ENCODE results near the gene PRPSAP1.
A peak's percentile ranks its signal among the peaks of the same experiment; 100 is the strongest.

The PRPSAP1 gene

GRCh38 chr17:76385892-76386786 is 32.4 kb upstream of the PRPSAP1 start:
- H3K9me3 Mint-ChIP-seq, result no peaks in the 10 kb centered on the region
- H3K27ac Mint-ChIP-seq, result no peak overlapping the region
- peaks cover 9% of the 10 kb centered on the region for H3K4me1 Mint-ChIP-seq (ENCODE audit: low read depth)

GRCh38 chr17:76384987-76385891 is 31.5 kb upstream of the PRPSAP1 start:
- Mint-ChIP-seq H3K36me3 (ENCODE audit: low read depth) (peaks cover 3% of the 10 kb centered on the region), H3K4me1 (ENCODE audit: low read depth) (peaks cover 9% of the 10 kb centered on the region), H3K27me3 (ENCODE audit: low read depth) (peaks cover 4% of the 10 kb centered on the region), H3K4me3 (peak overlapping the region; percentile 53), H3K9me3 (no peaks in the 10 kb centered on the region), H3K27ac (no peak overlapping the region)

More at GRCh38 chr17:76385892-76386786, 32.4 kb upstream of the PRPSAP1 start:
- peaks cover 4% of the 10 kb centered on the region for H3K27me3 Mint-ChIP-seq (ENCODE audit: low read depth)
- H3K4me3 Mint-ChIP-seq, result peak overlapping the region; percentile 50
- peaks cover 4% of the 10 kb centered on the region for H3K36me3 Mint-ChIP-seq (ENCODE audit: low read depth)

- Mint-ChIP-seq H3K4me1 (ENCODE audit: low read depth) (peaks cover 9% of the 10 kb centered on the region), H3K27ac (peak within 1 kb of the TSS; percentile 87), H3K27me3 (ENCODE audit: low read depth) (peaks cover 7% of the 10 kb centered on the region), H3K9me3 (no peaks in the 10 kb centered on the region), H3K4me3 (peak within 1 kb of the TSS; percentile 90), H3K36me3 (ENCODE audit: low read depth) (no peaks in the 10 kb centered on the region)
Observed at GRCh38 chr17:76384222-76384986, 30.7 kb upstream of the PRPSAP1 start, which contains the start of gene SPHK1. TSS of gene SPHK1 (plus strand) at chr17:76384609. CDS start at chr17:76385645, 1,036 bp downstream.

GRCh38 chr17:76383546-76384221 is 30.0 kb upstream of the PRPSAP1 start:
- Mint-ChIP-seq H3K4me3 (peak overlapping the region; percentile 90), H3K36me3 (ENCODE audit: low read depth) (no peaks in the 10 kb centered on the region), H3K9me3 (no peaks in the 10 kb centered on the region), H3K4me1 (ENCODE audit: low read depth) (peaks cover 11% of the 10 kb centered on the region), H3K27me3 (ENCODE audit: low read depth) (peaks cover 7% of the 10 kb centered on the region), H3K27ac (peak overlapping the region; percentile 87)

- Mint-ChIP-seq H3K4me3 (peak overlapping the region; percentile 90), H3K9me3 (no peaks in the 10 kb centered on the region), H3K27me3 (ENCODE audit: low read depth) (peaks cover 7% of the 10 kb centered on the region), H3K27ac (peak overlapping the region; percentile 52), H3K36me3 (ENCODE audit: low read depth) (peaks cover 2% of the 10 kb centered on the region), H3K4me1 (ENCODE audit: low read depth) (peaks cover 14% of the 10 kb centered on the region)
Observed at GRCh38 chr17:76382803-76383545, 29.3 kb upstream of the PRPSAP1 start.

GRCh38 chr17:76382351-76382802 is 28.7 kb upstream of the PRPSAP1 start:
- Mint-ChIP-seq H3K4me1 (ENCODE audit: low read depth) (peaks cover 14% of the 10 kb centered on the region), H3K36me3 (ENCODE audit: low read depth) (peaks cover 2% of the 10 kb centered on the region), H3K27me3 (ENCODE audit: low read depth) (peaks cover 9% of the 10 kb centered on the region), H3K9me3 (no peaks in the 10 kb centered on the region), H3K27ac (peak overlapping the region; percentile 52), H3K4me3 (peak overlapping the region; percentile 86)

GRCh38 chr17:76381633-76382350 is 28.1 kb upstream of the PRPSAP1 start:
- Mint-ChIP-seq H3K9me3 (no peaks in the 10 kb centered on the region), H3K27ac (no peak overlapping the region), H3K36me3 (ENCODE audit: low read depth) (peaks cover 2% of the 10 kb centered on the region), H3K4me1 (ENCODE audit: low read depth) (peaks cover 14% of the 10 kb centered on the region), H3K27me3 (ENCODE audit: low read depth) (peaks cover 11% of the 10 kb centered on the region), H3K4me3 (peak overlapping the region; percentile 42)

- Mint-ChIP-seq H3K27me3 (ENCODE audit: low read depth) (peaks cover 11% of the 10 kb centered on the region), H3K4me3 (no peak overlapping the region), H3K4me1 (ENCODE audit: low read depth) (peaks cover 10% of the 10 kb centered on the region), H3K27ac (no peak overlapping the region), H3K36me3 (ENCODE audit: low read depth) (peaks cover 2% of the 10 kb centered on the region), H3K9me3 (no peaks in the 10 kb centered on the region)
Observed at GRCh38 chr17:76379646-76380376, 26.1 kb upstream of the PRPSAP1 start.

GRCh38 chr17:76379275-76379641 is 25.5 kb upstream of the PRPSAP1 start:
- Mint-ChIP-seq H3K9me3 (no peaks in the 10 kb centered on the region), H3K27me3 (ENCODE audit: low read depth) (peaks cover 11% of the 10 kb centered on the region), H3K36me3 (ENCODE audit: low read depth) (peaks cover 2% of the 10 kb centered on the region), H3K4me3 (no peak overlapping the region), H3K4me1 (ENCODE audit: low read depth) (peaks cover 10% of the 10 kb centered on the region), H3K27ac (no peak overlapping the region)

- Mint-ChIP-seq H3K9me3 (no peaks in the 10 kb centered on the region), H3K4me3 (no peak overlapping the region), H3K4me1 (ENCODE audit: low read depth) (peaks cover 8% of the 10 kb centered on the region), H3K27me3 (ENCODE audit: low read depth) (peaks cover 11% of the 10 kb centered on the region), H3K27ac (no peak overlapping the region), H3K36me3 (ENCODE audit: low read depth) (peaks cover 2% of the 10 kb centered on the region)
Observed at GRCh38 chr17:76378548-76379274, 25.0 kb upstream of the PRPSAP1 start.

- H3K9me3 Mint-ChIP-seq, result no peaks in the 10 kb centered on the region
- peaks cover 2% of the 10 kb centered on the region for H3K36me3 Mint-ChIP-seq (ENCODE audit: low read depth)
- H3K4me1 Mint-ChIP-seq (ENCODE audit: low read depth), result peaks cover 6% of the 10 kb centered on the region
- H3K4me3 Mint-ChIP-seq, result no peak overlapping the region
- no peak overlapping the region for H3K27ac Mint-ChIP-seq
- H3K27me3 Mint-ChIP-seq (ENCODE audit: low read depth), result peaks cover 7% of the 10 kb centered on the region
Observed at GRCh38 chr17:76376318-76377133, 22.8 kb upstream of the PRPSAP1 start.
